Brain microvascular endothelial cell (primary cell): ENCODE measurements around the gene C11orf58.

Experiments
- DNase-seq: peaks from one replicate; pipeline ENCODE4 v3.0.0-alpha.2; 2020
- H3K27ac ChIP-seq: fragments of 250-450 bp; sonication (Bioruptor Pico); 2 replicates; pipeline ENCODE4 v1.5.1; 2020; ENCODE audit warnings: mild to moderate bottlenecking, moderate library complexity
- H3K27me3 ChIP-seq: fragments of 250-450 bp; sonication (Bioruptor Pico); replicated peaks from 2 replicates; pipeline ENCODE4 v1.5.1; 2020; ENCODE audit warnings: mild to moderate bottlenecking
- H3K36me3 ChIP-seq: fragments of 250-450 bp; sonication (Bioruptor Pico); replicated peaks from 2 replicates; pipeline ENCODE4 v1.5.1; 2020; ENCODE audit warnings: mild to moderate bottlenecking
- H3K4me3 ChIP-seq: 2 replicates; pipeline ENCODE4 v1.5.1; 2011; ENCODE audit warnings: low read depth, mild to moderate bottlenecking, control low read depth, low read length, moderate library complexity
- in situ Hi-C: cut with HindIII; loops from 2 replicates; pipeline ENCODE4 v1.10.0; 2017; ENCODE audit warnings: low sequenced_read_pairs, low pct_ligation_motif_present
- TF ChIP-seq, protein P1 (sequence below): IDR thresholded peaks from 2 replicates; pipeline ENCODE4 v1.5.1; 2011; ENCODE audit warnings: low read depth, mild to moderate bottlenecking, moderate library complexity, low read length, control low read depth, inconsistent platforms; ENCODE audit errors: missing control alignments

Gene C11orf58

DNA sequence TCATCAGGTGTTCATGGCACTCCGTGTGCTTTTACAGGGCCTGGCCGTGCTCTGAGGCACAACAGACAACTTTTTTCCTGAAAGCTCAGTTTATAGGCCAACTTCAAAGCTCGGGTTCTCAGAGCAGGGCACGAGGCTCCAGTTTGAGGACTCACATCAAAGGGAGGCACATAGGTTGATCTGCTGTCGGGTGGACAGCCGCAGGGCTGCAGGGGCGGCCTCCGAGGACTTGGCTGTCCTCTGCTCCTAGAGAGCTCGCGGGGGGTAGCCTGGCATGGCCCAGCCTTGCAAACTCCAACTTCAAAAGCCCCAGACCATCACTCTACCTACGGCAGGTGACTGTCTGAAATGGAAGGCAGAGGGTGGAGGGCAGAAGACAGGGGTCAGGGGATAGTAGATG, 31.6 kb downstream of the C11orf58 start:
- H3K4me3 ChIP-seq: no peak overlapping the region
- H3K27ac ChIP-seq: no peak overlapping the region
- no peak for DNase-seq
- no peaks in the 10 kb centered on the region for H3K27me3 ChIP-seq
- in situ Hi-C loops: no loop called here
- H3K36me3 ChIP-seq: no peaks in the 10 kb centered on the region
- TF ChIP-seq, protein P1, sequence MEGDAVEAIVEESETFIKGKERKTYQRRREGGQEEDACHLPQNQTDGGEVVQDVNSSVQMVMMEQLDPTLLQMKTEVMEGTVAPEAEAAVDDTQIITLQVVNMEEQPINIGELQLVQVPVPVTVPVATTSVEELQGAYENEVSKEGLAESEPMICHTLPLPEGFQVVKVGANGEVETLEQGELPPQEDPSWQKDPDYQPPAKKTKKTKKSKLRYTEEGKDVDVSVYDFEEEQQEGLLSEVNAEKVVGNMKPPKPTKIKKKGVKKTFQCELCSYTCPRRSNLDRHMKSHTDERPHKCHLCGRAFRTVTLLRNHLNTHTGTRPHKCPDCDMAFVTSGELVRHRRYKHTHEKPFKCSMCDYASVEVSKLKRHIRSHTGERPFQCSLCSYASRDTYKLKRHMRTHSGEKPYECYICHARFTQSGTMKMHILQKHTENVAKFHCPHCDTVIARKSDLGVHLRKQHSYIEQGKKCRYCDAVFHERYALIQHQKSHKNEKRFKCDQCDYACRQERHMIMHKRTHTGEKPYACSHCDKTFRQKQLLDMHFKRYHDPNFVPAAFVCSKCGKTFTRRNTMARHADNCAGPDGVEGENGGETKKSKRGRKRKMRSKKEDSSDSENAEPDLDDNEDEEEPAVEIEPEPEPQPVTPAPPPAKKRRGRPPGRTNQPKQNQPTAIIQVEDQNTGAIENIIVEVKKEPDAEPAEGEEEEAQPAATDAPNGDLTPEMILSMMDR: no peak

DNA sequence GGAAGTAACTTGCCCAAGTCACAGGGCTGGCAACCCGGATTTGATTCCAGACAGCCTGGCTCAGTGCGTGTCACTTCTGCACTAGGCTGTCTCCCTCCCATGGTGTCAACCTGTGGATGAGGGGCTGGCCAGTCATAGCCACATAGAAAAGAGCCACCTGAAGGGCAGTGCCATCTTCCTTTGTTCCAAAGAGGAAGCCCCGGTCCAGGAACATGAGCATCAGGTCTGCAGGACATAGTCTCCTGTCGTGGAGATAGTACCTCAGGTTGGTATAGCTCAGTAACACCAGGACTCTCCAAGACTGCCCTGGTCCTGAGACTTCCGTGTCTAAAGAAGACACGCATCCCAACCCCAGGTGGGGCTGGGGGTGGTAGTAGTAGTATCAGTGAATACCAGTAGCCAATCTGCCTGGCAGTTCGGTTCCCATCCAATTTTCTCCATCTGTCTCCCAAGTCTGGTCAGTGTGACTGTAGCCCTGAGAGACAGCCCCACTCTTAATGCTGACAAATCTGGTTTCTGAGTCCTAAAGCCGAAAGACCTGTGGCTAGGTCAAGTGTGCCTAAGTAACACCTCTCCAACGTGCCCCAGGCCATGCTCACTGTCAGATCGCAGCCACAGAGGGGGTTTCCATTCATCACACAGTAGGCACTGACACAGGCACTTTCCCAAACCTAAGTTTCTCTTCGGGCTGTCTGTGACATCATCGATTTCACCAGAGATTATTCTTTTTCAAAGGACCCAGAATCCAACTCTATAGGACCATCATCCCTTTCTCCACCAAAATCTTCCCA, 33.1 kb downstream of the C11orf58 start:
- H3K27me3 ChIP-seq: no peaks in the 10 kb centered on the region
- no peak overlapping the region for H3K4me3 ChIP-seq
- no peak overlapping the region for H3K27ac ChIP-seq
- in situ Hi-C loops: no loop called here
- TF ChIP-seq, protein P1: no peak
- no peak for DNase-seq
- no peaks in the 10 kb centered on the region for H3K36me3 ChIP-seq

DNA sequence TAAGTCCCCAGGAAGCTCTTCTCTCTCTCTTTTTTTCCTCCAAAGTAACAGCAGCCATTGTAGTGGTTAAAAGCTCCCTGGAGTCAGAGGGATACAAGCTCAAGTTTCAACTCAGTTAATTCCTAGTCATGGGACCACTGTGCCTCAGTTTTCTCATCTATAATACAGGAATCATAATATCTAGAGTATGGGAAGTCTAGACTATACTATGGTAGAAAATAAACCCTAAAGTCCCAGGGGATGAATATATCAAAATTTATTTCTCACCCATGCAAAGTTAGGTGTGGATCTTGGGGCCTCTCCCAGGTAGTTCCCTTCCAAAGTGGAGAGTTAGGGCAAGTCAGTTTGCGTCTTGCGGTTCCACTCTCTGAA, 33.7 kb downstream of the C11orf58 start:
- Histone ChIP-seq H3K27ac (no peak overlapping the region), H3K36me3 (no peaks in the 10 kb centered on the region), H3K27me3 (no peaks in the 10 kb centered on the region), H3K4me3 (no peak overlapping the region)
- DNase-seq: no peak
- TF ChIP-seq, protein P1: no peak
- in situ Hi-C loops: no loop called here

DNA sequence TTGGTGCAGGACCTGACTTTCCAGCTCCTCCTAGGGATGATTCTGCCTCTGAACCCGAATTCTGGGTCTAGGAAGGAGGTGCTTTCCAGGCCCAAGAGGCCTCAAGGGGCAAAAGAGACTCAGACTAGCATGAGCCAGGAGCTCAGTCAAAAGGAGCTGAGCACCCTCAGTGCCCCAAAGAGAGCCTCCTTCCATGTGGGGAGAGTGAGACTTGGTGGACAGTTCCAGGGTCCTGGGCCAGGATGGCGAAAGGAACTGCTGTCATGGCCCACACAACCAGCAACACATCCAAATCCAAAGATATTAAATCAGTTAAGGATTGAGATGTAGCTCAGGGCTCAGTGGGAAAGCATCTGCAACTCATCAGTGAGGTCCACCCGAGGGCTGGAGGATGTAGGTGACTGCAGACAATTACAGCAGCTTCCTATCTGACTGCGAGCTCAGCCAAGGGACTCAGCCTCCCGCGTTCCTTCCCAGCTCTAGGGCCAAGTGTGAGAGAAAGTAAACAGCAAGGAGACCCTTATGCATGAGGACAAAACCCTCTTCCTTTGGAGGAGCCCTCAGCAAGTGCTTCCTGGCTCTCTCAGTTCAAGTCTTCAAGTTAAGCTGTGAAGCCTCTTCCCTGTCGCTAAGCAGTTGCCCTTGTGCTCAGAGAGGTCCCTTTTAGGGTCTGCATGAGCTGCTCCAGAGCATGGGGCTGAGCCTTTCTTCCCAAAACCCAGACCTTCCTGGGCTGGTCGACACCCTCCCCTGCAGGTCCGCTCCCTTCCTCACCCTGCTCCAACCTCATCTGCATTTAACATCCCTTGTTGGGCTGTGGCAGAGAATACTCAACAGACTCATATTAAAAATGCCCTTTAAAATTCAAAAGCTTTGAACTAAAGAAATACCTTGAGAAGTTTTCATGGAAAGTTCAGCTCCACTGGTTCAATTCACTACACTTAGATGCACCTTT, 35.8 kb downstream of the C11orf58 start:
- Histone ChIP-seq H3K27me3 (no peaks in the 10 kb centered on the region), H3K4me3 (no peak overlapping the region), H3K36me3 (no peaks in the 10 kb centered on the region), H3K27ac (no peak overlapping the region)
- in situ Hi-C loops: no loop called here
- TF ChIP-seq, protein P1: no peak
- DNase-seq: no peak

DNA sequence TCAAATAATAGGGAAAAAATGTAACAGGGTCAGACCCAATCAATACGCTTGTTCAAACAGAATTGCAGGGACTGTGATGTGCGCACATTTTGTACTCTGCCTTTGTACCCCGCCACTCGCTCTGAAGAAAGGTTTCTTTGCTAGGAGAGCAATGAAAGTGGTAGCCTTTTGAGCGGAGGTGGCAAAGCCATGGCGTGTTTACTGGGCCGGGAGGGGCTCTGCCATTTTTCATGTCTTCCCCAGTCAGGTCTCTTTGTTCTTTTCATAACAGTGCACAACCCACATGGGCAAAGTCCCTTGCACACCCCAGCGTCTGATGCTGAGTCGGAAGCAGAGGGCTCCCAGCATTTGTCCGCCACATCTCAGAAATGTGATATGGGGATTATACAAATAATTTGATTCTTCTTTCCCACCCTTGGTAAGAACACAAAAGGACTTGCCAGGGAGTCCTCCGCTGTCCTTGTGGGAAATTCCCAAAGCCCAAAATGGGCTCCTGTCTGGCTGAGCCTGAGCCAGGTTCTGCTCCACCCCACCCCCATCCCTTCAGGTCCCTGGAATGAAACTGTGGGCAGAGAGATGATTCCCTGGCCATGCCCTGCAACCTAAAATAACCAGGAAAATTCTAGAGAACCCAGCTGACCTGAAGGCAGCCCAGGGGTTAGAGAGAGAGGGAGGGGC, 36.6 kb downstream of the C11orf58 start:
- H3K4me3 ChIP-seq: no peak overlapping the region
- TF ChIP-seq, protein P1: no peak
- no peaks in the 10 kb centered on the region for H3K27me3 ChIP-seq
- no peak for DNase-seq
- H3K36me3 ChIP-seq: no peaks in the 10 kb centered on the region
- no peak overlapping the region for H3K27ac ChIP-seq
- in situ Hi-C loops: no loop called here
